B cell (primary cell): ENCODE results near the gene ENO4. TPM values are rescaled to one million over a fixed set of nuclear protein-coding genes. Genes with fewer than 3 reads are reported as not detected.

Experiments used
- ATAC-seq: fragments of 200-7000 bp; cut with Tn5 transposase; one replicate; pipeline ENCODE4 v1.10.0; 2021; ENCODE audit warnings: low read depth, mild to moderate bottlenecking, moderate number of reproducible peaks, moderate library complexity
- CTCF ChIA-PET: fragments of 350-600 bp; sonication (Branson Sonifier 250); formaldehyde crosslinking; loops from one replicate; lab custom pipeline; 2021; ENCODE audit warnings: antibody characterized with exemption, inconsistent platforms; lab: Charles Lee
- POLR2A ChIA-PET: fragments of 350-600 bp; sonication (Branson Sonifier 250); formaldehyde crosslinking; loops from one replicate; lab custom pipeline; 2021; ENCODE audit warnings: antibody characterized with exemption; lab: Charles Lee
- DNase-seq: peaks from one replicate; pipeline ENCODE4 v3.0.0; 2013
- H2AFZ ChIP-seq: 2 replicates; pipeline ENCODE4 v1.6.1; 2012; ENCODE audit warnings: mild to moderate bottlenecking, low read depth, low read length; ENCODE audit not compliant: insufficient read depth, poor library complexity, severe bottlenecking
- H3K27ac ChIP-seq, 2 donors: 1 replicate in 1 of 2; 2 replicates in 1 of 2; pipeline ENCODE4 v1.5.1; 2012 to 2013; ENCODE audit warnings: low read length in 2 of 2, mild to moderate bottlenecking in 2 of 2, moderate library complexity in 1 of 2
- H3K27me3 ChIP-seq, 4 experiments: fragments of 200-600 bp in 1 of 4; sonication (generic) in 1 of 4; replicated peaks in 1 of 4; 1 replicate in 2 of 4; 2 replicates in 2 of 4; pipeline versions ENCODE4 v1.6.1 to v1.7.0; 2013 to 2016; ENCODE audit warnings: low read length in 3 of 4, mild to moderate bottlenecking in 2 of 4, mixed read lengths in 1 of 4, moderate library complexity in 1 of 4; ENCODE audit not compliant: insufficient read depth in 4 of 4, control insufficient read depth in 3 of 4; ENCODE audit errors: control extremely low read depth in 1 of 4
- H3K36me3 ChIP-seq, 2 experiments: replicated peaks in 1 of 2; 1 replicate in 1 of 2; 2 replicates in 1 of 2; pipeline versions ENCODE4 v1.6.1 to v1.7.1; 2013; ENCODE audit warnings: low read length in 1 of 2; ENCODE audit not compliant: insufficient read depth in 2 of 2, control insufficient read depth in 1 of 2; ENCODE audit errors: control extremely low read depth in 1 of 2, extremely low read depth in 1 of 2
- H3K4me1 ChIP-seq, 2 donors: fragments of 200-600 bp in 1 of 2; sonication (generic) in 1 of 2; 1 replicate in 1 of 2; 2 replicates in 1 of 2; pipeline versions ENCODE4 v1.5.1 to v1.6.1; 2013 to 2017; ENCODE audit warnings: low read length in 2 of 2; ENCODE audit not compliant: control insufficient read depth in 2 of 2, insufficient read depth in 2 of 2
- H3K4me2 ChIP-seq: replicated peaks from 2 replicates; pipeline ENCODE3; 2012; ENCODE audit warnings: mild to moderate bottlenecking, low read depth, low read length; ENCODE audit not compliant: poor library complexity, severe bottlenecking
- H3K4me3 ChIP-seq, 5 experiments: fragments of 200-600 bp in 1 of 5; sonication (generic) in 1 of 5; 1 replicate in 3 of 5; 2 replicates in 2 of 5; pipeline versions ENCODE4 v1.5.1 to v1.7.0; 2011 to 2016; ENCODE audit warnings: low read length in 4 of 5, mild to moderate bottlenecking in 4 of 5, low read depth in 2 of 5, control low read depth in 1 of 5, moderate library complexity in 1 of 5; ENCODE audit not compliant: insufficient read depth in 1 of 5; ENCODE audit errors: control extremely low read depth in 1 of 5, extremely low read depth in 1 of 5
- H3K79me2 ChIP-seq: fragments of 200-600 bp; sonication (generic); one replicate; pipeline ENCODE4 v1.6.0; 2016; ENCODE audit warnings: low read length; ENCODE audit not compliant: control insufficient read depth, insufficient read depth
- H3K9ac ChIP-seq: fragments of 200-600 bp; sonication (generic); 2 replicates; pipeline ENCODE4 v1.6.1; 2017; ENCODE audit warnings: mild to moderate bottlenecking, low read length, moderate library complexity
- H3K9me3 ChIP-seq, 3 donors: one replicate each; pipeline versions ENCODE4 v1.6.1 to v1.7.1; 2013; ENCODE audit warnings: low read length in 2 of 3; ENCODE audit not compliant: control insufficient read depth in 2 of 3, insufficient read depth in 1 of 3; ENCODE audit errors: control extremely low read depth in 1 of 3
- H4K20me1 ChIP-seq: 2 replicates; pipeline ENCODE4 v1.6.0; 2012; ENCODE audit warnings: mild to moderate bottlenecking, low read length; ENCODE audit not compliant: insufficient read depth, control insufficient read depth, poor library complexity, severe bottlenecking
- H3K27ac Mint-ChIP-seq: one replicate; pipeline ENCODE4 v1.8.0; 2021; ENCODE audit warnings: mixed read lengths
- H3K27me3 Mint-ChIP-seq: one replicate; pipeline ENCODE4 v1.8.0; 2021; ENCODE audit warnings: mixed read lengths
- H3K4me1 Mint-ChIP-seq: one replicate; pipeline ENCODE4 v1.8.0; 2021; ENCODE audit warnings: mixed read lengths
- H3K4me3 Mint-ChIP-seq: one replicate; pipeline ENCODE4 v1.8.0; 2021; ENCODE audit warnings: mixed read lengths
- H3K9me3 Mint-ChIP-seq: one replicate; pipeline ENCODE4 v1.8.0; 2022; ENCODE audit warnings: mixed read lengths; ENCODE audit not compliant: insufficient read depth
- EZH2 ChIP-seq: IDR thresholded peaks from 2 replicates; pipeline ENCODE4 v1.6.1; 2012; ENCODE audit warnings: borderline replicate concordance, low read depth, mild to moderate bottlenecking, moderate library complexity, low read length; ENCODE audit not compliant: insufficient read depth, poor library complexity, severe bottlenecking
- WGBS: methylation state at CpG from one replicate; pipeline ENCODE4 v1.1.5; 2013; ENCODE audit warnings: missing lambda C conversion rate; ENCODE audit not compliant: insufficient coverage; 5-methylcytosine and 5-hydroxymethylcytosine counted together
- intact Hi-C: fragments of 100-400 bp; cut with micrococcal nuclease; formaldehyde crosslinking; loops from one replicate; pipeline ENCODE4 v1.10.0; 2022
- polyA plus RNA-seq: library from polyadenylated mRNA; depleted of rRNA; stranded (reverse); fragments of >200 nt; gene quantifications from 2 replicates; pipeline ENCODE4 v1.2.3, GENCODE V29; 2012
- total RNA-seq, 2 donors: library from RNA; stranded (reverse); fragments of 120-200 nt in 1 of 2; gene quantifications; 1 replicate in 1 of 2; 2 replicates in 1 of 2; pipeline versions ENCODE4 v1.2.3 to v1.2.4, GENCODE V29; 2013 to 2022
- TF ChIP-seq, protein P1 (sequence below): fragments of 200-600 bp; IDR thresholded peaks from one replicate; pipeline ENCODE4 v1.8.0; 2022; ENCODE audit warnings: antibody characterized with exemption, mild to moderate bottlenecking

ENO4 gene
- total and polyA plus RNA-seq, 2 donors (not counting 1 experiment from before 2014, with no cell fraction given): 0.07 to 0.37 TPM

DNA sequence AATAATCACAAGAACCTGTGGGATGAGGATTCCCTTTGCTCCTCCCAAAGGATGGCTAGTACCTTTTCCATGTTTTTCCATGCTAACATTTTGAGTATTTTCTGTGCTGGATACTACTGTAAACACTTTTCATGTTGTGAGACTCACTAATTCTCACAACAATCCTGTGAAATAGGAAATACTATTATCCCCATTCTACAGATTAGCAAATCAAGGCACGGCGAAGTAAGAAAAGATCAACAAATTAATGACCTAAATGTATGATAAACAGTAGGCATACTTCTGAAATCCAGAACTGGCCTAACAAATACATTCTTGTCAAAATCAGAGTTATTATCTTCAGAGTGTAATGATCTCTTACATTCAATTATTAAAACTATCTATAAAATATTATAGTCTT is 69.3 kb downstream of the ENO4 start:
- Histone ChIP-seq H3K79me2 (no peaks in the 10 kb centered on the region), H3K27ac (no peak overlapping the region), H3K9me3 (no peaks in the 10 kb centered on the region), H3K4me2 (no peak overlapping the region), H3K27me3 (no peaks in the 10 kb centered on the region), H3K4me1 (no peaks in the 10 kb centered on the region), H3K9ac (no peak overlapping the region), H2AFZ (no peak overlapping the region), H3K4me3 (no peak overlapping the region), H3K36me3 (no peaks in the 10 kb centered on the region), H4K20me1 (no peaks in the 10 kb centered on the region)
- H3K27me3 Mint-ChIP-seq: no peaks in the 10 kb centered on the region
- no peaks in the 10 kb centered on the region for H3K9me3 Mint-ChIP-seq
- POLR2A ChIA-PET: no interaction called here
- no CpG with 5 or more reads among the region's 2 CpGs for WGBS
- H3K4me3 Mint-ChIP-seq: no peak overlapping the region
- no peak for ATAC-seq
- no peak overlapping the region for H3K27ac Mint-ChIP-seq
- H3K4me1 Mint-ChIP-seq: no peaks in the 10 kb centered on the region
- intact Hi-C loops: loop anchor here (5.0 kb wide), 1 partner anchor 1214 kb away; no protein-coding TSS in a partner anchor
- no peak for DNase-seq
- CTCF ChIA-PET: no interaction called here
- TF ChIP-seq, protein P1, sequence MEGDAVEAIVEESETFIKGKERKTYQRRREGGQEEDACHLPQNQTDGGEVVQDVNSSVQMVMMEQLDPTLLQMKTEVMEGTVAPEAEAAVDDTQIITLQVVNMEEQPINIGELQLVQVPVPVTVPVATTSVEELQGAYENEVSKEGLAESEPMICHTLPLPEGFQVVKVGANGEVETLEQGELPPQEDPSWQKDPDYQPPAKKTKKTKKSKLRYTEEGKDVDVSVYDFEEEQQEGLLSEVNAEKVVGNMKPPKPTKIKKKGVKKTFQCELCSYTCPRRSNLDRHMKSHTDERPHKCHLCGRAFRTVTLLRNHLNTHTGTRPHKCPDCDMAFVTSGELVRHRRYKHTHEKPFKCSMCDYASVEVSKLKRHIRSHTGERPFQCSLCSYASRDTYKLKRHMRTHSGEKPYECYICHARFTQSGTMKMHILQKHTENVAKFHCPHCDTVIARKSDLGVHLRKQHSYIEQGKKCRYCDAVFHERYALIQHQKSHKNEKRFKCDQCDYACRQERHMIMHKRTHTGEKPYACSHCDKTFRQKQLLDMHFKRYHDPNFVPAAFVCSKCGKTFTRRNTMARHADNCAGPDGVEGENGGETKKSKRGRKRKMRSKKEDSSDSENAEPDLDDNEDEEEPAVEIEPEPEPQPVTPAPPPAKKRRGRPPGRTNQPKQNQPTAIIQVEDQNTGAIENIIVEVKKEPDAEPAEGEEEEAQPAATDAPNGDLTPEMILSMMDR: no peak
- TF ChIP-seq EZH2: no peak

- H2AFZ ChIP-seq: no peak overlapping the region
- H4K20me1 ChIP-seq: no peaks in the 10 kb centered on the region
- CTCF ChIA-PET: no interaction called here
- H3K4me1 ChIP-seq: no peaks in the 10 kb centered on the region
- Mint-ChIP-seq H3K4me1 (no peaks in the 10 kb centered on the region), H3K9me3 (no peaks in the 10 kb centered on the region), H3K4me3 (no peak overlapping the region), H3K27ac (no peak overlapping the region), H3K27me3 (no peaks in the 10 kb centered on the region)
- H3K9ac ChIP-seq: no peak overlapping the region
- ATAC-seq (no peak), DNase-seq (no peak)
- intact Hi-C loops: loop anchor here (5.0 kb wide), 1 partner anchor 1213 kb away; no protein-coding TSS in a partner anchor
- no peak for TF ChIP-seq EZH2
- TF ChIP-seq, protein P1: no peak
- H3K79me2 ChIP-seq: no peaks in the 10 kb centered on the region
- no peaks in the 10 kb centered on the region for H3K36me3 ChIP-seq
- no CpG with 5 or more reads among the region's 2 CpGs for WGBS
- no peaks in the 10 kb centered on the region for H3K9me3 ChIP-seq
- H3K27ac ChIP-seq: no peak overlapping the region
- H3K27me3 ChIP-seq: no peaks in the 10 kb centered on the region
- H3K4me2 ChIP-seq: no peak overlapping the region
- no peak overlapping the region for H3K4me3 ChIP-seq
- POLR2A ChIA-PET: no interaction called here
These were observed 69.9 kb downstream of the ENO4 start for GRCh38 chr10:116919164-116919563.
